ENCODE results near the gene BMP15. TPM values are rescaled to one million over a fixed set of nuclear protein-coding genes. Genes with fewer than 3 reads are reported as not detected.

The BMP15 gene
- polyA plus RNA-seq, 1 donor: not detected

Other genes starting within 250 kb of the BMP15 start
- 4.3 TPM for gene SHROOM4, start 96.5 kb upstream of the BMP15 start, polyA plus RNA-seq (ENCODE audit: insufficient read length)

All from forelimb muscle (tissue), 1 donor.